Stomach (tissue), 9 donors: ENCODE data around the gene MTREX. TPM values are rescaled to one million over a fixed set of nuclear protein-coding genes. Genes with fewer than 3 reads are reported as not detected.

Source experiments
- DNase-seq, 2 donors: peaks; one replicate each; pipeline versions ENCODE4 v3.0.0 to v3.0.0-alpha.2; 2013 to 2019
- H3K27ac ChIP-seq, 5 donors: fragments of 200-600 bp in 4 of 5; sonication (generic) in 4 of 5; one replicate each; pipeline ENCODE4 v1.5.1; 2013 to 2019; ENCODE audit warnings: mild to moderate bottlenecking in 1 of 5, moderate library complexity in 1 of 5
- H3K27me3 ChIP-seq, 3 donors: fragments of 200-600 bp; sonication (generic); one replicate each; pipeline ENCODE4 v1.5.1; 2017 to 2019; ENCODE audit warnings: mixed run types in 1 of 3
- H3K36me3 ChIP-seq, 4 donors: fragments of 200-600 bp; sonication (generic); 1 replicate in 3 of 4; 2 replicates in 1 of 4; pipeline ENCODE4 v1.5.1; 2016 to 2019
- H3K4me1 ChIP-seq, 4 donors: fragments of 200-600 bp; sonication (generic); one replicate each; pipeline ENCODE4 v1.5.1; 2016 to 2019
- H3K4me3 ChIP-seq, 4 donors: fragments of 200-600 bp; sonication (generic) in 3 of 4; one replicate each; pipeline ENCODE4 v1.5.1; 2016 to 2019; ENCODE audit warnings: mild to moderate bottlenecking in 1 of 4
- H3K9me3 ChIP-seq, 4 donors: fragments of 200-600 bp; sonication (generic); one replicate each; pipeline ENCODE4 v1.5.1; 2016 to 2019
- EP300 ChIP-seq: sonication (generic); formaldehyde crosslinking; IDR thresholded peaks from one replicate; pipeline ENCODE4 v1.6.1; 2017; ENCODE audit warnings: antibody characterized with exemption
- POLR2A ChIP-seq, 4 donors: fragments of 450-650 bp; IDR thresholded peaks; one replicate each; pipeline ENCODE4 v1.6.1; 2016; ENCODE audit warnings: antibody characterized with exemption in 4 of 4, control low read depth in 2 of 4, mild to moderate bottlenecking in 1 of 4, moderate library complexity in 1 of 4
- POLR2AphosphoS5 ChIP-seq, 3 donors: sonication (generic); formaldehyde crosslinking; IDR thresholded peaks; one replicate each; pipeline ENCODE4 v1.6.1; 2016; ENCODE audit warnings: antibody characterized with exemption in 3 of 3
- WGBS, 5 donors: extraction: QIAGEN DNeasy Blood & Tissue Kit in 3 of 5; methylation state at CpG; one replicate each; pipeline versions ENCODE4 v1.1.5 to v1.1.7; 2013 to 2018; 5-methylcytosine and 5-hydroxymethylcytosine counted together
- intact Hi-C: fragments of 100-400 bp; cut with DNase I; formaldehyde crosslinking; loops from one replicate; pipeline ENCODE4 v1.15.1; 2023; ENCODE audit warnings: low total_unique reads
- polyA plus RNA-seq, 3 donors: library from polyadenylated mRNA; stranded (reverse); fragments of 200-250 nt; gene quantifications; one replicate each; pipeline ENCODE4 v1.2.3, GENCODE V29; 2013
- total RNA-seq, 5 donors: library from RNA; depleted of rRNA; stranded (reverse); fragments of >200 nt; gene quantifications; one replicate each; pipeline versions ENCODE4 v1.1.0 to v1.2.3, GENCODE V29; 2014 to 2016
- TF ChIP-seq, protein P1 (sequence below), 7 experiments: fragments of 450-650 bp in 4 of 7; fragments of 200-600 bp in 3 of 7; sonication (generic) in 3 of 7; IDR thresholded peaks; one replicate each; pipeline ENCODE4 v1.5.1; 2016 to 2019; ENCODE audit warnings: antibody characterized with exemption in 7 of 7, control low read depth in 2 of 7, mild to moderate bottlenecking in 1 of 7
- donor health status: healthy with polysubstance abuse.
- donor health status: Bipolar disorder and iron deficiency.
- donor health status: healthy.

MTREX gene
- total and polyA plus RNA-seq, 8 donors, result 13.6 to 138 (median 30.3) TPM

DNA sequence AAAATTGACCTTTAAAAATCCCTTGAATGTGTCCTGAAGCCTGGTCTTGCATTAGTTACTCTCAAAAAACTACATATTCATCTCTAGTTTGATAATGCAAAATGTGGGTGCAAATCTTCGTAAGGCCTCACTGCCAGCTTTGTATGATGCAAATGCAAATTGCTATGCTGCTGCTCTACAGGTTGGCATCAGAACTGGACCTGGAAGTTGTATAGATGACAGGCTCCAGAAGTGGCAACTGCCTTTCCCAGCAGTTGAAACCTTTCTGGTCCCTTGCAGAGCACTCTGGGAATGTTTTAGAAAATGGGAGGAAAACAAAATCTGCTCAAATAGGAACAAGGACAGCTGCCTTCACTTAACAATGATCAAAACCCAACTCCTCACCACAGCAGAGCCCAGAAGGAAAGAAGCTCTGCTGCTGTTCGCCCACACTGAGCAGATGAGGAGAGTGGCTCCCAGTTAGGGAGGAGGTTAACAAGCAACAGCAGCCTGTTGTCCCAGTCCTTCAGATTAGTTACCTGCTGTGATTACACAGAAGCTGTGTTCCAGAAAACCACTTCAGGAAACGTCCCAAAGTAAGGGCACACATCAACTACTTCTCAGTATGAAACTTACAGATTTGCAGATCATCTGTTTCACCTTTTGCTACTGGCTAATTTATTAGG, 133.4 kb downstream of the MTREX start:
- Histone ChIP-seq H3K27ac (peak overlapping the region in 4 of 5 donors; percentile 50 to 86 (median 66)), H3K4me1 (peaks cover 10 to 61% (median 38%) of the 10 kb centered on the region in 4 donors), H3K36me3 (peaks cover 0 to 22% (median 13%) of the 10 kb centered on the region in 4 donors), H3K27me3 (no peaks in the 10 kb centered on the region), H3K4me3 (no peak overlapping the region), H3K9me3 (no peaks in the 10 kb centered on the region)
- no peak for DNase-seq
- TF ChIP-seq POLR2A (IDR thresholded peaks at IDR 0.05), result no peak
- no peak for TF ChIP-seq POLR2AphosphoS5 (IDR thresholded peaks at IDR 0.05)
- no peak for TF ChIP-seq EP300
- TF ChIP-seq, protein P1, sequence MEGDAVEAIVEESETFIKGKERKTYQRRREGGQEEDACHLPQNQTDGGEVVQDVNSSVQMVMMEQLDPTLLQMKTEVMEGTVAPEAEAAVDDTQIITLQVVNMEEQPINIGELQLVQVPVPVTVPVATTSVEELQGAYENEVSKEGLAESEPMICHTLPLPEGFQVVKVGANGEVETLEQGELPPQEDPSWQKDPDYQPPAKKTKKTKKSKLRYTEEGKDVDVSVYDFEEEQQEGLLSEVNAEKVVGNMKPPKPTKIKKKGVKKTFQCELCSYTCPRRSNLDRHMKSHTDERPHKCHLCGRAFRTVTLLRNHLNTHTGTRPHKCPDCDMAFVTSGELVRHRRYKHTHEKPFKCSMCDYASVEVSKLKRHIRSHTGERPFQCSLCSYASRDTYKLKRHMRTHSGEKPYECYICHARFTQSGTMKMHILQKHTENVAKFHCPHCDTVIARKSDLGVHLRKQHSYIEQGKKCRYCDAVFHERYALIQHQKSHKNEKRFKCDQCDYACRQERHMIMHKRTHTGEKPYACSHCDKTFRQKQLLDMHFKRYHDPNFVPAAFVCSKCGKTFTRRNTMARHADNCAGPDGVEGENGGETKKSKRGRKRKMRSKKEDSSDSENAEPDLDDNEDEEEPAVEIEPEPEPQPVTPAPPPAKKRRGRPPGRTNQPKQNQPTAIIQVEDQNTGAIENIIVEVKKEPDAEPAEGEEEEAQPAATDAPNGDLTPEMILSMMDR (IDR thresholded peaks at IDR 0.05), result no peak
- intact Hi-C loops, result no loop called here
- WGBS, 5 donors, result 65 to 84% (median 75%) methylated on average over 3 of the region's 3 CpGs

DNA sequence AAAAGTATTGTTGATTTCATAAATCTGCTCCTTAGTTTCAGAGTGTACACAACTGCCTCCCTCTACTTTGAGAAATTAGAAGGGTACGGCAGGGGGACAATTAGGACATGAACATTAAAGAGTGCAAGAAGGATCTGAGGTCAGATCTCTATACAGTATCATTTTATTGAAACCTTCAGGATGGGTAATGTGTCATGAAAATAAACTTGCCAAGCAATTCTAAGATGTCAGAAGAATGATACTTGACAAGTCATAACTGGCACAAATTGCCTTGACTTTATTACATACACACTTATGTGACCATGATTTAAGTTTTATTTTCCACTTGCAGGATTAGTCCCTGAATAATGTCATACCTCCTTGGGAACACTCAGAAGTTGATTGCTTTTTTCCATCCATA, 134.2 kb downstream of the MTREX start:
- Histone ChIP-seq H3K4me3 (no peak overlapping the region), H3K9me3 (no peaks in the 10 kb centered on the region), H3K4me1 (peaks cover 10 to 62% (median 39%) of the 10 kb centered on the region in 4 donors), H3K36me3 (peaks cover 0 to 21% (median 11%) of the 10 kb centered on the region in 4 donors), H3K27me3 (no peaks in the 10 kb centered on the region), H3K27ac (peak overlapping the region in 2 of 5 donors; percentile 52 to 86)
- TF ChIP-seq EP300, result no peak
- TF ChIP-seq, protein P1 (IDR thresholded peaks at IDR 0.05), result no peak
- TF ChIP-seq POLR2AphosphoS5 (IDR thresholded peaks at IDR 0.05), result no peak
- TF ChIP-seq POLR2A (IDR thresholded peaks at IDR 0.05), result no peak
- whole genome bisulfite sequencing, 5 donors, result 39 to 100% (median 97%) methylated on average over 1 of the region's 1 CpG
- intact Hi-C loops, result no loop called here
- DNase-seq, result no peak

DNA sequence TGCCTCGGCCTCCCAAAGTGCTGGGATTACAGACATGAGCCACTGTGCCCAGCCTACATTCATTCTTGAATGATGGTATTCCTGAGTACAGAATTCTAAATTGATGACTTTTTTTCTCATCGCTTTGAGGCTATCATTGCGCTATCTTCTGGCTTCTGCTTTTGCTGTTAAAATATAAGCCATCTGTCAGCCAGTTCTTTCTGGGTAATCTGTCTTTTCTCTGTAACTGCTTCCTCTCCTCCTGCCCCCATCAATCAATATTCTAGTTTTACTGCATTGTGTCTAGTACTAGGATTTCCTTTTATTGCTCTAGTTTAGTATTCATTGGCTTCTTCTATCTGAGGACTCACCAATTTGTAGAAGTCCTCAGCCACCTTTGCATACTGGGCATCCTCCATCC, 138.0 kb downstream of the MTREX start:
- no peak for DNase-seq
- no peak overlapping the region for H3K4me3 ChIP-seq
- H3K4me1 ChIP-seq, result peaks cover 0 to 54% (median 17%) of the 10 kb centered on the region in 4 donors
- H3K27me3 ChIP-seq, result no peaks in the 10 kb centered on the region
- 85 to 99% (median 92%) methylated on average over 3 of the region's 3 CpGs for WGBS, 5 donors
- H3K27ac ChIP-seq, result no peak overlapping the region
- no peaks in the 10 kb centered on the region for H3K9me3 ChIP-seq
- TF ChIP-seq EP300 (no peak), POLR2A (IDR thresholded peaks at IDR 0.05) (no peak), POLR2AphosphoS5 (IDR thresholded peaks at IDR 0.05) (no peak)
- TF ChIP-seq, protein P1 (IDR thresholded peaks at IDR 0.05), result no peak
- intact Hi-C loops, result no loop called here
- peaks cover 0 to 13% (median 11%) of the 10 kb centered on the region in 4 donors for H3K36me3 ChIP-seq

DNA sequence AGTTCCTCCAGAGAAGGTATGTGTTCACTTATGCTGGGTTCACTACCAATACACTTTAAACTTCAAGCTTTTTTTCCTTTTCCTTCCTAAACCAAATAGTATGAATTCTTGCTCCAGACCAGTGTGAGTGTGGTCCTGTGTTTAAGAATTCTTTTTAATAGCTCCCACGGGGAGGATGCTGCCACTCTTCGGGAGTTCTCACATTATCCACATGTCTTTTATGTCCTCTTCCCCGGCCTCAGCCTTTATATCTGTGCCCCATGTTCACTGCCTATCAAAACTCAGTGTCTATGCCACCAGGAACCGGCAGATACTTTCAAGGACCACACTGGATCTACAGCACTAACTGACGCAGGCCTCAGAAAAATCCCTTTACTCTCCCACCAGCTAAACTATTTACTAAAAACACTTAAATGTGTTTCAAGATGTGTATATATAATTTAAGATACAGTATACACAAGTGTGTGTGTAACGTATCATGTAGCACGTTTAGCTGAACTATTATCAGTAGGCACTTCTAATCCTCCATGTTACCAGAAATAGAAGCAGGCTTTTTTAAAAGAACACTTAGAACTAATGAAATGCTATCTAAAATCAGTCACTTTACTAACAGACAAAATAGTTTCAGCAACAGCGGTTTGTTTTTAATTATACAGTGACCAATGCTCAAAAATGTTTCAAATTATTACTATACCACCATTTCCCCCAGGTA, 139.0 kb downstream of the MTREX start:
- intact Hi-C loops, result no loop called here
- H3K9me3 ChIP-seq, result no peaks in the 10 kb centered on the region
- H3K4me3 ChIP-seq, result no peak overlapping the region
- H3K36me3 ChIP-seq, result peaks cover 0 to 3% (median 2%) of the 10 kb centered on the region in 4 donors
- H3K4me1 ChIP-seq, result peaks cover 0 to 50% (median 16%) of the 10 kb centered on the region in 4 donors
- H3K27me3 ChIP-seq, result no peaks in the 10 kb centered on the region
- TF ChIP-seq, protein P1 (IDR thresholded peaks at IDR 0.05), result no peak
- TF ChIP-seq POLR2AphosphoS5 (IDR thresholded peaks at IDR 0.05) (no peak), EP300 (no peak), POLR2A (IDR thresholded peaks at IDR 0.05) (no peak)
- H3K27ac ChIP-seq, result peak overlapping the region in 2 of 5 donors; percentile 21 to 49
- DNase-seq, result no peak
- 60 to 74% (median 65%) methylated on average over 8 of the region's 8 CpGs for WGBS, 5 donors
